Gastroesophageal sphincter (tissue), 3 donors: ENCODE data around the gene ADAMTS2.

Source experiments
- CTCF ChIP-seq, 4 experiments: fragments of 200-600 bp in 2 of 4; fragments of 450-650 bp in 2 of 4; sonication (generic) in 1 of 4; IDR thresholded peaks; one replicate each; pipeline ENCODE4 v1.5.1; 2017 to 2019; ENCODE audit warnings: antibody characterized with exemption in 4 of 4, mild to moderate bottlenecking in 2 of 4, moderate library complexity in 2 of 4
- EP300 ChIP-seq: sonication (generic); formaldehyde crosslinking; IDR thresholded peaks from one replicate; pipeline ENCODE4 v1.6.1; 2017; ENCODE audit warnings: antibody characterized with exemption, mild to moderate bottlenecking

- TF ChIP-seq CTCF (IDR thresholded peaks at IDR 0.05) (no peak), EP300 (no peak)
Measured at GRCh38 chr5:179368126-179368805, 23.0 kb upstream of the ADAMTS2 start.
